NCI-H460 (cell line): ENCODE data around the gene RAE1. TPM values are rescaled to one million over a fixed set of nuclear protein-coding genes. Genes with fewer than 3 reads are reported as not detected.
A peak's percentile ranks its signal among the peaks of the same experiment; 100 is the strongest.

Experiments
- DNase-seq: peaks from one replicate; pipeline ENCODE4 v3.0.0-alpha.2; 2016; ENCODE audit warnings: low read depth; ENCODE audit errors: extremely low read depth
- polyA plus RNA-seq: library from polyadenylated mRNA; depleted of rRNA; stranded (reverse); fragments of >200 nt; gene quantifications from 2 replicates; pipeline ENCODE4 v1.2.3, GENCODE V29; 2014; cell fraction: nucleus; rRNA removed
- total RNA-seq: library from RNA; depleted of rRNA; stranded (reverse); fragments of >200 nt; shearing (Covaris generic); gene quantifications from 2 replicates; pipeline ENCODE4 v1.2.3, GENCODE V29; 2014; rRNA removed

Gene RAE1
- total RNA-seq: 34.0 and 42.8 TPM in 2 replicates
- 36.4 and 43.6 TPM in 2 replicates for polyA plus RNA-seq

GRCh38 chr20:57351042-57351783 lies at the start of gene RAE1:
Gene RAE1 (plus strand): TSS chr20:57351255. CDS start chr20:57354039, 2,784 bp downstream.
- peak; percentile 89 for DNase-seq

- no peak for DNase-seq
Measured at GRCh38 chr20:57306747-57307146, 44.3 kb upstream of the RAE1 start.

- no peak for DNase-seq
Measured at GRCh38 chr20:57308451-57309271, 42.4 kb upstream of the RAE1 start.

GRCh38 chr20:57309544-57310115 lies 41.4 kb upstream of the RAE1 start:
- no peak for DNase-seq

- DNase-seq: no peak
Measured at GRCh38 chr20:57310821-57311514, 40.1 kb upstream of the RAE1 start.

- no peak for DNase-seq
Measured at GRCh38 chr20:57312138-57312537, 38.9 kb upstream of the RAE1 start.

- DNase-seq: no peak
Measured at GRCh38 chr20:57313230-57313629, 37.8 kb upstream of the RAE1 start.

- DNase-seq: no peak
Measured at GRCh38 chr20:57313951-57314350, 37.1 kb upstream of the RAE1 start.

- no peak for DNase-seq
Measured at GRCh38 chr20:57315083-57315975, 35.7 kb upstream of the RAE1 start.

- DNase-seq: no peak
Measured at GRCh38 chr20:57315976-57316480, 35.0 kb upstream of the RAE1 start.

- DNase-seq: no peak
Measured at GRCh38 chr20:57316795-57317201, 34.3 kb upstream of the RAE1 start.

GRCh38 chr20:57317316-57317788 lies 33.7 kb upstream of the RAE1 start:
- DNase-seq: no peak

- no peak for DNase-seq
Measured at GRCh38 chr20:57317789-57318371, 33.2 kb upstream of the RAE1 start.

- DNase-seq: no peak
Measured at GRCh38 chr20:57319584-57319983, 31.5 kb upstream of the RAE1 start.

- DNase-seq: no peak
Measured at GRCh38 chr20:57320358-57320757, 30.7 kb upstream of the RAE1 start.

- DNase-seq: no peak
Measured at GRCh38 chr20:57321142-57321541, 29.9 kb upstream of the RAE1 start.

GRCh38 chr20:57322476-57322875 lies 28.6 kb upstream of the RAE1 start:
- DNase-seq: no peak

GRCh38 chr20:57323034-57323433 lies 28.0 kb upstream of the RAE1 start:
- no peak for DNase-seq
